Cardiac ventricle fibroblast (primary cell): Measurements from ENCODE around the gene C22orf23. TPM values are rescaled to one million over a fixed set of nuclear protein-coding genes. Genes with fewer than 3 reads are reported as not detected.

Experiments used
- total RNA-seq: library from RNA; depleted of rRNA; stranded (reverse); fragments of >200 nt; gene quantifications from 2 replicates; pipeline ENCODE4 v1.2.3, GENCODE V29; 2015

The C22orf23 gene
- total RNA-seq, result 0.12 and 0.49 TPM in 2 replicates

DNA sequence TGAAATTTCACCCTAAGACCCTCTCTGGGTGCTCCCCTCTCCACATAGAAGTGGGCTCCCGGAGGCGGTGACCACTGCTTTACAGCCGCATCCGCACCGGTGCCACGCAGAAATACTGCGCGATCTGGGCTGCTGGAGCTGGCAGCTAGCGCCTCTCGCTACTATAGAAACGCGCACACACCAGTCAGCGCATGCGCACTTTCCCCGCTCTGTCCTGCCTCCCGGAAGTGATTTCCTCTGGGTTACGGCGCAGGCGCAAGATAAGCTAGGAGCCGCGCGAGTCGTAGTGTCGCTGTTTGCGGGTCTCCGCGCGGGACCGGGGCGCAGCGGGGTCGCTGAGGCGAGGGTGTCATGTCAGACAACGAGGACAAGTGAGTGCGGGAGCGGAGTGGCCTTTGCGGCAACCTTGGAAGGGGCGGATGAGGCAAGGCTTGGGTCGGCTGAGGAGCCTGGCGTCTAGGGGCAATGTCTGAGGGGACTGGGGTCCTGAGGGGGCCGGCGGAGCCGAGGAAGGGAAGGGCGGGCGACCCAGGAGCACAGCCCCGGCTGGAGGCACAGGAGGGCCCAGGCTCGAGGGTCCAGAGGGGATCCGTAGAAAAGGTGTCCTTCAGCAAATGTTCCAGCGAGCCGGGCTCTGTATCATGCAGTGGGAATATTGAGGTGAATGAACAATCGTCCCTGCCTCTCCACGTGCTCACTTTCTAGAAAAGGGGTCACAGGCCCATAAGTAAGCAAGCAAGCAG, at the start of gene C22orf23, which contains the start of gene POLR2F:
TSS of gene C22orf23 (minus strand) at position 165 of the 743 bp plus-strand sequence. CDS start 452 bp downstream, outside the sequence.
TSS of gene POLR2F (plus strand) at position 263 of the 743 bp plus-strand sequence. CDS start at position 352, 89 bp downstream.

DNA sequence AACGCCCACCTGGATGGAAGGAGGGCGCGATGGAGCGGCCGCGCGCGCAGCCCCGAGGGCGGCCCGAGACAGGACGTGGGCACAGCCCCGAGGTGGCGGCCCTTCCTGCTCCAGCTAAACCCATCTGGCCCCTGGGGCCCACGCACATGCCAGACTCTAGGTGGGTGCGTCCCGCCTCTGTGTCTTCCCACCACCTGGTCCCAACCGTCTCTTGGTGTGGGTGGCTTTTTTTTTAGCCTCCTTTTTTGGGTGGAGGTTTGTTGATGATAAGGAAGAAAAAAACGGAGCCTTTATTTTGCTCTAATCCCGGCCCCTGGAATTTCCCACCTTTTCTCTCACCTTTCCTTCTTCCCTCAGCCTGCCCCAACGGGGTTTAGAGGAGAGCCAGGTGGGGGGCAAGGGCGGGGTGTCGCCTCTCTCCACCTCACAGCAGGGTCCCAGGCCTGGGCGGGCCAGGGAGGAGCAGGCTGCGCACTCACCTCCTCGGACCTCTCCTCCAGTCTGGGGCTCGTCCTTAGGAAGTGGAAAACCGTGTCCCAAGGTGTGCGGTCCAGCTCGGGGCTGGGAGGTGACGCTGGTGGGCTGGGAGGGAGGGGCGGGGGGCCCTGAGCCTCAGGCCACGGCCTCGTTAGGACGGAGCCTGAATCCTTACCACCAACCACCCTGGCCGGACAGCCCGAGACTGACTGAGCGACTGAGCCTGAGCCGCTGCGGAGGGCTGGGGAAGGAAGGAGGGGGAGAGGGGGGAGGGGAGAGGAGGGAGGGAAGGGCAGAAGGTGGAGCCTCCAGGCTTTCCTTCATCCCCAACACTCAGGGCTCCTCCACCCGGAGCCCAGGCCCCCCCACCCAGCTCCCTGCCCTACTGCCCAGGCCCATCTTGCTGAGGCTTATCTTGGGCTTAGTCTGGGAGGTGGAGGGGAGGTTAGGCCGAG, 30.7 kb upstream of the C22orf23 start, which contains the start of gene SOX10:
TSS of gene SOX10 (minus strand) at position 696 of the 932 bp plus-strand sequence. CDS start 771 bp downstream, outside the sequence.

DNA sequence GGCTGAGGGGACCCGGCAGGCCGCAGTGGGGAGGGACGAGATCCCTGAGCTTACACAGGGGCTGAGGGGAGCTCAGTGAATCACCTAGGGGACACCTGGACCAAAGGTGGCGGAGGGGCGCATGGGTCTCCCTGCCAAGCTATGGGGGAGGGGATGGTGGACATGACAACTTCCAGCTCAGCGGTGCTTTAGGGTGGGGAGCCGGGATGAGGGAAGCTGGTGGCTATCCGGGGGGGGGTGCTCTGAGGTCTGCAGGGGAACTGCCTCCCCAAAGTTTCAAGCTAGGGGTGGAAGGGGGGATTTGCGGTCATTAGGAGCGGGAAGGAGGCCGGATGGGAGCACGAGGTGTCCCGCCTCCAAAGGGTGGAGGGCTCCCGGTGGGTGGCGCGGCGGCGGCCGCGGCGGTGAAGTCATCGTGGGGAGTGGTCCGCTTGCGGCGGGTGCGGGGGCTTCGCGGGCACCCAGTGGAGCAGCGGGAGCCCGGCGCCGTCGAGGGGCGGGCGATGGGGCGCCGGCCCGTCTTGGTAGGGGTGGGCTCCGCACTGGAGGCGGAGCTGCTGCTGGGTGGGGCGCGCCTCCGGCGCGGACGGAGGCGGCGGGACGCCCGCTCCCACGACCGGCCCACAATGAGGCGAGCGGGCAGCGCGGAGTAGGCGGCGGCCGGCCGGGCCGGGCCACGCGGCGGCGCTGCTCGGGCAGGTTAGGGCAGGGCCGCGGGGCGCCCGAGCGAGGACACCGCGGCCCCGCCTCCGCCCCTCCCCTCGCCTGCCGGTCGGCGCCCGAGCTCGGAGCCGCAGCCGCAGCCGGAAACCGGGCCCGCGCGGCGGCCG, 47.7 kb downstream of the C22orf23 start, which contains the start of gene MICALL1:
TSS of gene MICALL1 (plus strand) at position 764 of the 830 bp plus-strand sequence. CDS start 126 bp downstream, outside the sequence.

Other genes starting within 250 kb of the C22orf23 start
- 26.2 and 42.1 TPM in 2 replicates for gene GCAT, start 145.7 kb downstream of the C22orf23 start, total RNA-seq
- gene GALR3, start 130.2 kb downstream of the C22orf23 start, total RNA-seq, result 0.62 TPM in 1 of 2 replicates, not detected in the other
- gene ANKRD54, start 109.3 kb downstream of the C22orf23 start, total RNA-seq, result 29.6 and 39.3 TPM in 2 replicates
- 351 and 413 TPM in 2 replicates for gene EIF3L, start 104.2 kb downstream of the C22orf23 start, total RNA-seq
- gene MICALL1, start 47.3 kb downstream of the C22orf23 start, total RNA-seq, result 24.8 and 26.9 TPM in 2 replicates
- gene POLR2F, start 98 bp upstream of the C22orf23 start, total RNA-seq, result 65.2 and 110 TPM in 2 replicates
- not detected in 2 replicates for gene SOX10, start 31.0 kb upstream of the C22orf23 start, total RNA-seq
- 6.1 and 12.9 TPM in 2 replicates for gene PICK1, start 103.8 kb upstream of the C22orf23 start, total RNA-seq
- 0.34 and 0.62 TPM in 2 replicates for gene SLC16A8, start 130.6 kb upstream of the C22orf23 start, total RNA-seq
- gene BAIAP2L2, start 157.1 kb upstream of the C22orf23 start, total RNA-seq, result 3.1 and 3.4 TPM in 2 replicates
- 12.3 and 18.7 TPM in 2 replicates for gene PLA2G6, start 228.2 kb upstream of the C22orf23 start, total RNA-seq
- gene MAFF, start 248.4 kb upstream of the C22orf23 start, total RNA-seq, result 10.5 and 14.5 TPM in 2 replicates